Caco-2 (cell line): ENCODE measurements around the gene AP2B1. TPM values are rescaled to one million over a fixed set of nuclear protein-coding genes. Genes with fewer than 3 reads are reported as not detected.
A peak's percentile ranks its signal among the peaks of the same experiment; 100 is the strongest.

Experiments used
- BruUV-seq: library from RNA; stranded (reverse); fragments of 400-500 nt; replicated peaks from 2 replicates; lab custom pipeline; 2021; lab: Mats Ljungman, UMichigan
- CTCF ChIA-PET: fragments of 300-600 bp; sonication (Branson Sonifier 250); formaldehyde crosslinking; loops from one replicate; lab custom pipeline; 2022; ENCODE audit warnings: antibody characterized with exemption; lab: Charles Lee
- POLR2A ChIA-PET: fragments of 300-600 bp; sonication (Branson Sonifier 250); formaldehyde crosslinking; loops from one replicate; lab custom pipeline; 2022; ENCODE audit warnings: antibody characterized with exemption; lab: Charles Lee
- DNase-seq, 2 experiments: peaks; one replicate each; pipeline versions ENCODE4 v3.0.0 to v3.0.0-alpha.2; 2020 to 2022
- H3K27me3 ChIP-seq: replicated peaks from 2 replicates; pipeline ENCODE4 v1.6.0; 2011; ENCODE audit warnings: low read length; ENCODE audit not compliant: control insufficient read depth, insufficient read depth
- H3K36me3 ChIP-seq: 2 replicates; pipeline ENCODE4 v1.5.1; 2011; ENCODE audit warnings: low read length; ENCODE audit not compliant: control insufficient read depth, insufficient read depth
- H3K4me1 ChIP-seq: fragments of 250-450 bp; sonication (Bioruptor Pico); 2 replicates; pipeline ENCODE4 v1.5.1; 2020; ENCODE audit warnings: mild to moderate bottlenecking
- H3K4me3 ChIP-seq: 2 replicates; pipeline ENCODE4 v1.5.1; 2011; ENCODE audit warnings: low read depth, mild to moderate bottlenecking, control low read depth, low read length
- H3K9me3 ChIP-seq: fragments of 250-450 bp; sonication (Bioruptor Pico); 2 replicates; pipeline ENCODE4 v1.5.1; 2020; ENCODE audit warnings: mild to moderate bottlenecking, moderate library complexity
- H3K27ac Mint-ChIP-seq: one replicate; pipeline ENCODE4 v1.8.0; 2022; ENCODE audit warnings: mixed read lengths; ENCODE audit not compliant: unreplicated experiment
- H3K27me3 Mint-ChIP-seq: one replicate; pipeline ENCODE4 v1.8.0; 2022; ENCODE audit warnings: mixed read lengths; ENCODE audit not compliant: insufficient read depth, unreplicated experiment
- H3K36me3 Mint-ChIP-seq: one replicate; pipeline ENCODE4 v1.8.0; 2022; ENCODE audit warnings: mild to moderate bottlenecking, mixed read lengths; ENCODE audit not compliant: insufficient read depth, unreplicated experiment
- H3K4me1 Mint-ChIP-seq: one replicate; pipeline ENCODE4 v1.8.0; 2022; ENCODE audit warnings: low read depth, mixed read lengths; ENCODE audit not compliant: unreplicated experiment
- H3K4me3 Mint-ChIP-seq: one replicate; pipeline ENCODE4 v1.8.0; 2022; ENCODE audit warnings: mild to moderate bottlenecking, moderate library complexity, mixed read lengths; ENCODE audit not compliant: unreplicated experiment
- H3K9me3 Mint-ChIP-seq: one replicate; pipeline ENCODE4 v1.8.0; 2022; ENCODE audit warnings: mixed read lengths; ENCODE audit not compliant: unreplicated experiment
- CTCF ChIP-seq, 2 experiments: fragments of 200-600 bp in 1 of 2; IDR thresholded peaks; 1 replicate in 1 of 2; 2 replicates in 1 of 2; pipeline versions ENCODE4 v1.5.1 to v1.8.0; 2011 to 2022; ENCODE audit warnings: antibody characterized with exemption in 1 of 2, control low read depth in 1 of 2, inconsistent platforms in 1 of 2, low read depth in 1 of 2, low read length in 1 of 2, mild to moderate bottlenecking in 1 of 2, moderate library complexity in 1 of 2; ENCODE audit not compliant: insufficient read depth in 1 of 2, severe bottlenecking in 1 of 2, unreplicated experiment in 1 of 2
- intact Hi-C: fragments of 100-400 bp; cut with micrococcal nuclease; formaldehyde crosslinking; loops from one replicate; pipeline ENCODE4 v1.10.0; 2022; ENCODE audit not compliant: unreplicated experiment
- total RNA-seq: library from RNA; stranded (reverse); gene quantifications from 2 replicates; pipeline ENCODE4 v1.2.3, GENCODE V29; 2022

AP2B1 gene
- total RNA-seq, 1 experiment from 2014 or later, result 228 TPM

GRCh38 chr17:35748341-35748841, 161.3 kb downstream of the AP2B1 start:
- POLR2A ChIA-PET, result interaction anchor here (0.6 kb wide), 1 partner anchor 578 kb away, joined by 3 read pairs; no protein-coding TSS in a partner anchor
- Histone ChIP-seq H3K36me3 (no peaks in the 10 kb centered on the region), H3K4me1 (peaks cover 4% of the 10 kb centered on the region; the same call in 1 of the 2 replicates), H3K4me3 (no peak overlapping the region), H3K27me3 (no peaks in the 10 kb centered on the region), H3K9me3 (no peaks in the 10 kb centered on the region)
- Mint-ChIP-seq H3K9me3 (no peaks in the 10 kb centered on the region), H3K27me3 (peaks cover 9% of the 10 kb centered on the region), H3K4me1 (peaks cover 6% of the 10 kb centered on the region), H3K36me3 (peaks cover 5% of the 10 kb centered on the region), H3K4me3 (no peak overlapping the region), H3K27ac (no peak overlapping the region)
- no peak for TF ChIP-seq CTCF (IDR thresholded peaks at IDR 0.05; ENCODE audit: insufficient read depth in 1 of 2, low read depth in 1 of 2, low read length in 1 of 2, severe bottlenecking in 1 of 2, unreplicated experiment in 1 of 2)
- CTCF ChIA-PET, result interaction anchor here (1.6 to 3.2 kb wide), 3 partner anchors 16 to 135 kb away, joined by 6 to 41 read pairs (median 26); no protein-coding TSS in a partner anchor
- DNase-seq, result no peak
- intact Hi-C loops, result loop anchor here (5.0 kb wide), 2 partner anchors 121 to 436 kb away; no protein-coding TSS in a partner anchor
- no TSS peak for BruUV-seq

- Histone ChIP-seq H3K4me1 (peaks cover 4% of the 10 kb centered on the region; the same call in 1 of the 2 replicates), H3K36me3 (no peaks in the 10 kb centered on the region), H3K27me3 (no peaks in the 10 kb centered on the region), H3K9me3 (no peaks in the 10 kb centered on the region), H3K4me3 (no peak overlapping the region)
- Mint-ChIP-seq H3K4me1 (peaks cover 6% of the 10 kb centered on the region), H3K36me3 (no peaks in the 10 kb centered on the region), H3K27ac (no peak overlapping the region), H3K27me3 (peaks cover 6% of the 10 kb centered on the region), H3K9me3 (no peaks in the 10 kb centered on the region), H3K4me3 (no peak overlapping the region)
- intact Hi-C loops, result loop anchor here (5.0 kb wide), 2 partner anchors 122 to 437 kb away; no protein-coding TSS in a partner anchor
- ChIA-PET CTCF (interaction anchor here (1.0 to 3.2 kb wide), 3 partner anchors 15 to 136 kb away, joined by 3 to 41 read pairs (median 26); partner anchors contain the start of gene TAF15), POLR2A (no interaction called here)
- no peak for TF ChIP-seq CTCF (IDR thresholded peaks at IDR 0.05; ENCODE audit: insufficient read depth in 1 of 2, low read depth in 1 of 2, low read length in 1 of 2, severe bottlenecking in 1 of 2, unreplicated experiment in 1 of 2)
- DNase-seq, result no peak
- BruUV-seq, result no TSS peak
Measured at GRCh38 chr17:35748979-35749378, 161.9 kb downstream of the AP2B1 start.

GRCh38 chr17:35749560-35750412, 162.7 kb downstream of the AP2B1 start:
- peak overlapping the region; percentile 59 for H3K4me3 Mint-ChIP-seq
- Histone ChIP-seq H3K4me3 (peak overlapping the region; percentile 22), H3K27me3 (no peaks in the 10 kb centered on the region), H3K36me3 (no peaks in the 10 kb centered on the region), H3K4me1 (peaks cover 4% of the 10 kb centered on the region; the same call in 1 of the 2 replicates), H3K9me3 (no peaks in the 10 kb centered on the region)
- no peaks in the 10 kb centered on the region for H3K9me3 Mint-ChIP-seq
- POLR2A ChIA-PET, result interaction anchor here (0.6 kb wide), 1 partner anchor 32 kb away, joined by 7 read pairs; no protein-coding TSS in a partner anchor
- intact Hi-C loops, result loop anchor here (5.0 kb wide), 2 partner anchors 122 to 437 kb away; no protein-coding TSS in a partner anchor
- no TSS peak for BruUV-seq
- H3K36me3 Mint-ChIP-seq, result no peaks in the 10 kb centered on the region
- peaks cover 6% of the 10 kb centered on the region for H3K4me1 Mint-ChIP-seq
- DNase-seq, result no peak
- CTCF ChIA-PET, result interaction anchor here (1.0 to 3.2 kb wide), 3 partner anchors 14 to 59 kb away, joined by 3 to 26 read pairs (median 3); partner anchors contain the start of gene TAF15
- H3K27ac Mint-ChIP-seq, result no peak overlapping the region
- TF ChIP-seq CTCF (IDR thresholded peaks at IDR 0.05; ENCODE audit: insufficient read depth in 1 of 2, low read depth in 1 of 2, low read length in 1 of 2, severe bottlenecking in 1 of 2, unreplicated experiment in 1 of 2), result no peak
- H3K27me3 Mint-ChIP-seq, result peaks cover 6% of the 10 kb centered on the region
